Stimulated activated CD4-positive, alpha-beta T cell treated with anti-CD3 and anti-CD28 coated beads, Interleukin-1b, Interleukin-23, amount 100 ng/mL, for 4 hours (primary cell): Measurements from ENCODE around the gene NCOR2.
A peak's percentile ranks its signal among the peaks of the same experiment; 100 is the strongest.

ENCODE experiments used
- DNase-seq, 2 donors: peaks; one replicate each; pipeline ENCODE4 v3.0.0-alpha.2; 2020; ENCODE audit warnings: low read depth in 2 of 2

Gene NCOR2

DNA sequence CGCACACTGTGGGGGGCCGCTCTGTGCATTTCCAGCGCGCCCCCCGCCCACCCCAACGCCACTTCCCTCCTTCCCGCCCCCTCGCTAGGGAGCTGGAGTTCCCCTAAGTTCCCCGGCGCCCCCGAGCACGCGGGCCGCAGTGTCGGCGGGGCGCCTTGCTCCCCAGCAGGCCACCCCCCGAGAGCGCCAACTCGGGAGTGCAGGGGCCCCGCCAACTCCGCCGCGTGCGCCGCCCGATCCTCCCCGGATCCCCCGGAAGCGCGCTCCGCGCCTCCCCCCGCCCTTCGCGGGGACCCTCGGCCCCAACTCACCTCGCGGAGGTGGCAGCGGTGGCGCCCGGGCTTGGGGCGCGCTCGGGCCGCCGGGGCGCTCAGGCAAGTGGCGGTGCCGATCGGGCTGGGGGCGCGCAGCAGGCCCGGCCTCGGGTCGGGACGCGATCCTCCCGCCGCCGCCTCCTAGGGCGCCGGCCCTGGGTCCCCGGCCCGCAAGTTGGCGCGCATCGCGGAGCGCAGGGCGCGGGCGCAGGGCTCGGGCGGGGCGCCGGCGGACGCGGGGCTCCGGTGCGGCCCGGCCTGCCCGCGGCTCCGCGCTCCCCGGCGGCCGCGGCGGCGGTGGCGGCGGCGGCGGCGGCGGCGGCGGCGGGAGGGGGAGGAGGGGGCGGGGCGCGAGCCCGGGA is at the start of gene NCOR2:
Gene NCOR2 (minus strand): TSS at position 616 of the 676 bp plus-strand sequence. CDS start 72,361 bp downstream, outside the sequence.
- peak; percentile 37 to 56 for DNase-seq

DNA sequence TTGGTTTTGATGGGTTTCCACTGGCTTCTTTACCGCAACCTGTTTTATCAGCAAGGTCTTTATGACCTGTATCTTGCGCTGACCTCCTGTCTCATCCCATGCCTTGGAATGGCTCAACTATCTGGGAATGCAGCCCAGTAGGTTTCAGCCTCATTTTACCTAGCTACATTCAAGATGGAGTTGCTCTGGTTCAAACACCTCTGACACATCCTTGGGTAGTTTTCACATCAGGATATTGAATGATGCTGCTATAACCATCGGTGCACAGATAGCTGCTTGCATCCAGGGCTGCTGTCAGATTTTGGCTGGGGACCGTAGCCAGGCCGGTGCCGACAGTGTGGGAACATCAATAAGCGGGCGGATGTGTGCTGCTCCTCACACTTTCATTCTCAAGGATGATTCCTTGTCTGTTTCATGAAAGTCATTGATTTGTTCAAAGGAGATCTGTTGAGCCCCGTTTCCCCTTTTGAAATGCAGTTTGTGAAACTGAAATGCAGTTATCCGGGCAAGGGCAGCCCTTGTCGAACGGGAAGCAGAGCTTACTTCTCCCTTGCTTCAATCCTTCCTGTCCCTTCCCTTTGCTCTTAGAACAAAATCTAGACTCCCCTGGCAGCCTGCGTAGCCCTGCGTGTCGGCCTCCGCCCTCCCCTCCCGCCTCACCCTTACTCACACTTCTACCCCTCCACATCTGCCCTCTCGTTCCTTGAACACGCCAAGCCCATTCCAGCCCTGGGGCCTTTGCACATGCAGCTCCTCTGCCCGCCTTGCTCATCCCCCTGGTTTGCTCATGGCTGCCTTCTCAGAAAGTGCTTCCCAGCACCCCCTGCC is 49.2 kb upstream of the NCOR2 start:
- no peak for DNase-seq

DNA sequence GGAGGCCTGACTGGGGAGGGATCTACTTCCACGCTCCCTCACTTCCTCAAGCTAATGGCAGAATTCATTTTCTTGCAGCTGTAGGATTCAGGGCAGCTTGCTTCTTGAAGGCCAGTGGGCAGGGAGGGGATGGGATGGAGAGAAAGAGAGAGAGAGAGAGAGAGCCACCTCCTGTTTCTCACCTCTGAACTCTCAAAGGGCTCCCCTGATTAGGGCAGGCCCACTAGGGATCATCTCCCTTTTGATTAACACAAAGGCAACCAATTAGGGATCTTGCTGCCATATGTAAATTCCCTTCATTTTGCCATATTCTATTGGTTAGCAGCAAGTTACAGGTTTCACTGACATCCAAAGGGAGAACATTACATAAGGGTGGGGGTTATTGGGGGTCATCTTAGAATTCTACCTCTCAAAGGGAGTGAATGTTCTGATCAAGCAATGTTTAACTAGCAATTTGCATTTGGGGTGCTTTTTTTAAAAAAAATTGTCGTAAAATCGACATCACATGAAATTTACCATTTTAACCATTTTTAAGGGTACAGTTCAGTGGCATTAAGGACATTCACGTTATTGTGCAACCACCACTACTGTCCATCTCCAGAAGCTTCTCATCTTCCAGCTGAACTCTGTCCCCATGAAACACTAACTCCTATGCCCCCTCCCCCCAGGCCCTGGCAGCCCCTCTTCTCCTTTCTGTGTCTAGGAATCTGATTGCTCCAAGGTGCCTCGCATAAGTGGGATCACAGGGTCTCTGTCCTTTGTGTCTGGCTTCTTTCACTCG is 47.3 kb upstream of the NCOR2 start:
- DNase-seq, result no peak

DNA sequence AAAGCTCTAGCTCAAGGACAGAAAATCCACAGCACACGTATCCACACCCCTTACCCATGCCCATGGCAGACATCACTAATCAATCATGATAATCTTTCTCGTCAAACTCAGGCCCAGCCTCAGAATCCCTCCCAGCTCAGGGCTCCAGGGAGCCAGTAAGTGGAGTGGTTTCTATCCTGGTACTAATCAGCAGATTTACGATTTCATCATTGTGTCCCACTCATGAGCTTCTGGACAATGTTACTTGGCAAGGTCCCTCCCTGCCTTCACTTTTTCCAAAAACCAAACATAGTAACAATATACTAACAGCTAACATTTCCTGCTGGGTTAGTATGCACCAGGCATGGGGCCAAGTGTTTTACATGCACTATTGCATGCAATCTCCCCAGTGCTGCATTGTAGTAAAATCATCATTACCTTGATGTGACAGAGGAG is 45.8 kb upstream of the NCOR2 start:
- no peak for DNase-seq

DNA sequence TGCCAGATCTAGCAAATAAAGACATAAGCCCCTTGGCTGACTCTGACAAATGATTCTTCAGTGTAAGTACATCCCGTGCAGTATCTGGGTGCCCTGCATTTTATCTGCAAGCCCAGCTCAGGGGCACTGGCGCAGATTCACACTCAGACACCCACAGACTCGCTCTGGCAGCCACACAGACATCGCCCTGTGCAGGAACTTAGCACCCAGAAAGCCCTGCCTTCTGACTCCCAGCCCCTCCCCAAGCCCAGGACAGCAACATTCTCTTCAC is 44.9 kb upstream of the NCOR2 start:
- no peak for DNase-seq

DNA sequence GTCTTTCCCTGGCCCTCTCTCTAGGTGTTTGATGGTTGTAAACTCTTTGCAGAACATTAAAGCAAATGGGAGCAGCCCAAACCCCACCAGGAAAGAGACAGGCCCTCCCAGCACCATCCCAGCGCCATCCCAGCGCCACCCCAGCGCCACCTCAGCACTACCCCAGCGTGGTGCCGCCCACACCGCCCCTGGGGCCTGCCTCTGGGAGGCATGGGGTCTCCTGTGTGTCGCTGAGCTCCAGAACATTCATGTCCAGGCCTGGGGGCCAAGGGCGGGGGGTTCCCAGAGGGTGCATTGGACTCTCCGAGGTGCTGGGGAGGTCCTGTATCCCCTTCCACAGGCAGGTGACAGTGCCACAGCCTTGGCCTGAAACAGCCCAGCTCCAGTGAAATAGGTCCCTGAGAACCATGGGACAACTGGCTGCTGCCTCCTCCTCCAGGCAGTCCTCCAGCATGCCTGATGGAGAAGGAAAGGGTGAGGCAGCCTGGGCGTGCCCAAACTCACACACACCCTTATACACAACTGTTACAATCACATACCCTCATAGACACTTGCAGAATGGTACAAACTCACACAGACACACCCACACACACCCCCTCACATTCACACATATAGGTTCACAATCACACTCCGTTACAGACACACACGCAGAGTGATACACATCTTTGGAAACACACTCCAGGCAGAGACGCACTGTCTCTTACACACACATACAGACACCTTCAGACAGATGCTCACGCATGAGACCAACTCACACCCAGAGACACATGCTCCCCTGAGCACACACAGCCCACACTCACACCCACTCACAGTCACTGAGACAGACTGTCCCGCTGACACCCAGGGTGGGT is 44.4 kb upstream of the NCOR2 start:
- no peak for DNase-seq

DNA sequence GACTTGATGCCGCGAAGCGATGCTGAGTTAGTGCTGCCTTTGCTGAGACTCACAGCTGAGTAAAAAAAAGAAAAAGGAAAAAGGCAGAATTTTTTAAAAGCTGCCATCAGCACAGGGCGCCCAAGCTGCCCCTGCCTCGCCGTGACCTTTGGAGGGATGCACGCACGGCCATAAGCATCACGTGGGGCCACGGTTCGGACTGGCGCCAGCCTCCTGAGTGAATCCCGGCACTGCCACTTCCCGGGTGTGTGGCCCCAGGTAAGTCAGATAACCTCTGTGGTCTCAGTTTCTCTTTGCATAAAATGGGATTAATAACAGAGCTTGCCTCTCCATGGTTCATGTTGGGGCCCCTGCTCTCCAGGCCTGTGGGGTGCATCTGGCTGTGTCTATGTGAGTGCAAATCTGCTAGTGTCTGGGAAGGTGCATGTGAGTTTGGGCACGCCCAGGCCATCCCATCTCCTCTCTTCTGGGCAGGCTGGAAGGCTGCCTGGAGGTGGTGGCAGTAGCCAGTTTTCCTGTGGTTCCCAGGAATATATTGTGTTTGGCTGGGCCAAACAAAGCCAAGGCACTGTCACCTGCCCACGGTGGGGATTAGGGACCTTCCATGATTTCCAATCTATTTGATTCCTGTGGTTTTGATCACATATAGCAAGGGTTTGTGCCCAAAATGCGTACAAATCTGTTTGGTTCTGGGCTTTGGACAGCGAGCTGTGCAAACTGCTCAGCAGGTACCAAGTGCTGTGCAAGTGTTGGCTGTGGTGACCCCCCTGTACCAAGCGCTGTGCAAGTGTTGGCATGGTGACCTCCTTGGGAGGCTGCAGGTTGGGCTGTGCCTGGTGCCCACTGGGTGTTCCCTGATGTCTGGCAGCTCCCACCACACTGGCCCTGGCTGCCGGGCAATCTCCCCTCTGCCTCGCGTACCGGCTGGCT is 43.5 kb upstream of the NCOR2 start:
- no peak for DNase-seq

DNA sequence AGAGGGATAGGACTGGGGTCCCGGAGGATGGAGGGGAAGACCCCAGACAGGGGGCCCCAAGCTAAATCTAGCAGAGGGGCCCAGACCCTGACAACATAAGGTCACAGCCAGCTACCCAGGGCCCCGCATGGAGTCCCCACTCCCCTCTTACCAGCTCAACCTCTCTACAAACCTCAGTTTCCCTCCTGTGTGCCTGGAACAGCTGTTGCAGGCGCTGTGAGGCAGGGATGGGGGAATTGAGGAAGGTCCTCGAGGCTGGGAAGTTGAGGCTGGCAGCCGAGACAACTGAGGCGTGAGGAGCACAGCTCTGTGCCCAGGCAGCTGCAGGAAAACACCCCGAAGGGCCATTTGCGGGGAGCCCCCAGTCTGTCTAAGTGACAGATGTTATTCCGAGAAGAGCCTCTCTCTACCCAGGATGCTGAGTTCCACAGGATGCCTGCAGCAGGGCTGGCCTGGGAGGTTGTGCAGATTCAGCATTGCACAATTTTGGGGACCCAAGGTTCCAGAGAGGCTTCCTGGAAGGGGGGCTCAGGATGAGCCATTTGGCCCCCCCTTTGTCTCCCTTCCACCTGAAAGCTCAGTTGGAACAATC is 42.7 kb upstream of the NCOR2 start:
- DNase-seq, result no peak

DNA sequence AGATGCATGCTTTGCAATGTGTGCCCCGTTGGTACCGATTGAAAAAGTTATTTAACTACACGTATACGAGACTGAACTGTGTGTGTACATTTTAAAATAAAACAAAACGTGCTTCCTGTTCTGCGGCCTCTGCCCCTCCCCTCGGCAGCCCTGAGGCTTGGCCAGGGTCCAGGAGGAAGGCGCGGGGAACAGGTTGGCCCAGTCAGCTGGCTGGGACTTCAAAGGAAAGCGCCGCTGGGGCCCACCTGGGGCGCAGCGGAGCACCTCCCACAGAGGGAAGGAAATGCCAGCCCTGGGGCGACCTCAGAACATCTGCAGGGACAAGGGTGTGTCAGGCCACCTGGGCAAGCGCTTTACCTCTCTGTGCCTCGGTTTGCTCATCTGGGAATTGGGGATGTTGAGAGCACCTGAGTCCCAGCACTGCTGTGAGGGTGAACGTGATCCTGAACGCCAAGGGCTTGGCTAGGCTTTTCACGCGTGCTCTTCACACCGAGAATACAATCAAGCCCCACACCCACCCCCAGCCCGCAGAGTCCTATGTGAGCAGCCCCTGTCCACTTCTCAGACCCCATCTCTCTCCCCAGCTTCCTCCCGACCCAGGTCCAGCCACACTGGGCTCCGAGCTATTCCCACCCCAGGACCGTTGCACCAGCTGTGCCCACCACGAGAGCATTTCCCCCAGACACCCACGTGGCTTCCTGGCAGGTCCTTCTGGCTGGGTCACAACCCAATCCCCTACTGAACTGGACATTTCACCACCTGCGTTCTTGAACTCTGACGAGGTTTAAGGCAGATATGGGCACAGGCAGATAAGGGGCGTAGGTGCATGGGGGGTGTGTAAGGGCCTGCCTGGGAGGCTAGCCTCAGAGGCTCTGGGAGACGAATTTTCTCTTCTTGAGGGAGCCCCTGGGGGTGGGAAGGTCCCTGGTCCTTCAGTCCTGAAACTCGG is 41.9 kb upstream of the NCOR2 start:
- peak; percentile 59 to 61 for DNase-seq

DNA sequence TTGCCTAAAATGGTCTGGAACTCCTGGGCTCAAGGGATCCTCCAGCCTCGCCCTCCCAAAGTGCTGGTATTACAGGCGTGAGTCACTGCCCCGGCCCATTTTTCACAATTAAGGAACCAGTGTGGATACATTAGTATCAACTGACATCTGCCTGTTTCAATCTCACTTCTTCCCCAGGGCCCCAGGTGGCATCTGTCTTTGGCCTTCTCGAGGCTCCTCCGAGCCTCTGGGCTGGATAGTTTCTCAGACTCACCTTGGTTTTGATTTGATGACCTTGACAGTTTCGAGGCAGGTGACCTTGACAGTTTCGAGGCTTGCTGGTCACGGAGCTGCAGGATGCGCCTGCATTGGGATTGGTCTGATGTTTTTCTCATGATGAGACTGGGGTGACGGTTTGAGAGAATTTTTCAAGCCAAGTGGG is 41.0 kb upstream of the NCOR2 start:
- DNase-seq, result no peak

DNA sequence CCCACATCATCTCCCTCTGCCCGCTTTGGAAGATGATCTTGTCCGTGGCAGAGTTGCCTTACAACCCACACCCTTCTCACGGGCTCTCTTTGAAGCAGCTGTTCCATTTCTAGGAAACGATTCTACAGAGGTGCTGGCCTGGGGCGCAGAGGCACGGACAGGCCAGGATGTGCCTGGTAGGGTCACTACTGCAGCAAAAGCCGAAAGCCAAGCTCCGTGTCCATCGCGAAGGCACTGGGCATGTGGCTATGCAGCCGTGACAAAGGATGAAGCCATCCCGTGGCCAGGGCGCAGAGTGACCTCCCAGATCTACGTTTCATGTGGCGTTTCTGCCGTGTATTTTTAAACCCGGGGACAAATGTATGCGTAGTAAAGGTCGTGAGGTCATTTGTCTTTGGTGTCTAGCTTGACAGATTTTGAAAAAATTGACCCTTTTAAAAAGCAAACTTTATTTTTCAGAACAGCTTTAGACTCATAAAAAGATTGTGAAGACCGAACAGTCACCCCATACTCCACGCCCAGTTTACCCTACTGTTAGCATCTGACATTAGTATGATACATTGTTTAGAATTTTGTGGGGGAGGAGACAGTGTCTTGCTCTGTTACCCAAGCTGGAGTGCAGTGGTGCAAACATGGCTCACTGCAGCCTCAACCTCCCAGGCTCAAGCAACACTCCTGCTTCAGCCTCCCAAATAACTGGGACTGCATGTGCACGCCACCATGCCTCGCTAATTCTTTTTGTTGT is 40.4 kb upstream of the NCOR2 start:
- no peak for DNase-seq

DNA sequence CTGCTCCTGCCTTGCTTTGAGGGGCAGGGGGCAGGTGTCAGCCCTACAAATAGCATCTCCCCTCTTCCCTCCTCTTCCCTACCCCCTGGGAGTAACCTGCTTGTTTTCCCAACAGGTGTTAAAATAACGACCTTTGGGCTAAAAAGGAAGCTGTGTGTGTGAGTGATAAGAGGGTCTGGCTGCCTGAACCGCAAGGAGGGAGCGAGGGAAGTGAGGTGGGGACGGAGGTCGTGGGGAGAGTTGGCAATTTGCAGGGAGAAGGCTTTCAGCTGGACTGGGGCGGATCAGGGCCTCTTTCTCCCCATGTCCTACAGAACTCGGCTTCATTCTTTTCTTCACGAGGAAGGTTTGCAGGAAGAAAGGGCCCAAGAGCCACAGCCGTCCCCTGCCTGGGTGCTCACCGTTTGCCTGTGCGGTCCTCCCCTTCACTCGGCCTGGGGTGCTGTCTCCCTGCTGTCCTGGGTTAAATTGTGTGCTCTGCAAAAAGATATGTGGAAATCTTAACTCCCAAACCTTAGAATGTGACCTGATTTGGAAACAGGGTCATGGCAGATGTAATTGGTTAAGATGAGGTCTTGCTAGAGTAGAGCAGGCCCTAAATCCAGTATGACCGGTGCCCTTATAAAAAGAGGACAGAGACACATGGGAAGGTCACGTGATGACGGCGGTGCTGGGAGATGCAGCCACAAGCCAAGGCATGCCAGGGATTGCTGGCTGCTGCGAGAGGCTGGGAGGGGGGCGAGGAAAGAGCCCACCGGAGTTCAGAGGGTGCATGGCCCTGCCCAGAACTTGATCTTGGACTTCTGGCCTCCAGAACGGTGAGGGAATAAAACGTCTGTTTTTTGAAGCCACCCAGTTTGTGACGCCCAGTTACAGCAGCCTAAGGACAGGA is 38.7 kb upstream of the NCOR2 start:
- no peak for DNase-seq

DNA sequence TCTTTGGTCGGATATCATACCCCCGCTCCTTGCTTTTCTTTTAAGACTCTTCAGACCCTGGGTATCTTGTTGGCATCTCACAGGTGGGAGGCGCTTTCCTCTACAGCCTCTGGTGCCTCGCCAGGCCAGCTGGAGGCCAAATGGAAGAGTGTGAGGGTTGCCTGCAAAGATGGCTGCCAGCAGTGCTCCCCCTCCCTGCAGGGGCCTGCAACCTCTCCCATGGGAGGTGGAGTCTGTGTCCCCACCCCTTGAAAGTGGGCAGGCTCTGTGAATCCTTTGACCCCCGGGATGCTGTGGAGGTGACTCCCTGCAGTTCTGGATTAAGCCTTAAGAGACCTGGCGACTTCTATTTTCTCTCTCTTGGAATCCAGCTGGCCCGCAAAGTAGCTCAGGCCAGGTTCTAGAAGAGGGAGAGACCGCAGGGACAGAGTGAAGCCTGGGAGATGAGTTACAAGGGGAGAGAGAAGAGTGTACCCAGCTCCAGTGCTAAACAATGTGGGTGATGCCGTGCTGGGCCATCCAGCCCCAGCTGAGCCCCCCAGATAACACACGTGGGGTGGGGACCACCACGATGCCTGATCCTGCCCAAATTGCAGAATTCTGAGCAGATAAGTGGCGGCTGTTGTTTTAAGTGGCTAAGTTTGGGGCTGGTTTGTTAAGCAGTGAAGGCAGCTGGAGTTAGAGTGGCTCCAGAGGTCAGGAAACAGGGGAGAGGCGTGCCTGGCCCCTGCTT is 37.9 kb upstream of the NCOR2 start:
- DNase-seq, result no peak

DNA sequence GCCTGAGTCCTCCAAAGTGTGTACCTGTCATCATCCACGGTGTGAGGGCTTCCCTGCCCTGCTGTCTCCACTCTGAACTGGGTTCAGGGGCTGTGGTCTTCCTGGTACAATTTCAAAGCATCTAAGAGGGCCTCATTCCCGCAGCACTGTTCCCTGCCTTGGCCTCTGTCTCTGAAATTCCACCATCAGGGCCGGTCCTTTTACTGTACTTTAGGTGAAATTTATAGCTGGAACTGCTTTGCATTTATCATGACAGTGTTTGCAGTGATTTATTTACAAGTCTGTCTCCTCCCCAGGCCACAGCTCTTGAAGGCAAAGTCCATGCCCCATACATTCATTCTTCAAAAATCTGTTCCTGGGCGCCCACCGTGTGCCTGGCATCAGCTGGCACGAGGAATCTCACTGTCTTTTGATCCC is 36.9 kb upstream of the NCOR2 start:
- DNase-seq, result no peak

DNA sequence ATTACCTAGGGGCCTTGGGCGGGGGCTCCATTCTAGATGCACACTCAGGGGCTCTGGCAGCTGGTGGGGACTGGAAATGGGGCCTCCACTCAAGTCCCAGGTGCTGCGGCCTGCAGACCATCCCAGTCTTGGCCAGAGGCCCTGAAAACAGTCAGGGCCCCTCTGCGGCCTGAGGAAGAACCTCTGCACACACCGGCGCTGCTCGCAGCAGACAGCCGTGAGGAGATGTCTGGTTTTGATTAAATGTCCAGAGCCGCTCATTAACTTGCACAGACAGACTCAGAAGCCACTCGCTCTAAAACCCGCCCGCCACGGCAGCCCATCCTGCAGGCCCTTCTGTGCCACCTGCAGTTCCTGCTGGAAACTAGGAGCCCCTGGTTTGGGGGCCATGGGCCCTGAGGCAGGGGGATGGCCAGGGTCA is 36.4 kb upstream of the NCOR2 start:
- DNase-seq, result no peak

DNA sequence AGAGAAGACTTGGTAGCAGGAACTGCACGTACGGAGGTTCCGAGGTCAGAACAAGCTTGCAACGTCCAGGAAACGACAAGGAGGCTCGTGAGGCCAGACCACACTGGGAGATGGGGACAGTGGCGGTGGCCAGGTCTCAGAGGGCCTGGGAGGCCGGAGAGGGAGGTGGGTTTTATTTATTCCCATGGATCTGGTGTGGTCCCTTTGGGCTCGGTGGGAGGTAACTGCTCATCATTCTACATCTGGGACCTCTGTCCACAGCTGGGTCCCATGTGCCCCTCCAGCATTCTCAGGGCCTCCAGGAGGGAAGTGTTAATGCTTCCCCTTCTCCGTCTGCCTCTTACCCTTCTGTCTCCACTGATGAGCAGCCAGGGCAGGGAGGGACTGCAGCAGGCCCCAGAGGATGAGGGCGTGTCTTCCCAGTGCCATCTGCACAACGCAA is 35.7 kb upstream of the NCOR2 start:
- DNase-seq, result no peak

DNA sequence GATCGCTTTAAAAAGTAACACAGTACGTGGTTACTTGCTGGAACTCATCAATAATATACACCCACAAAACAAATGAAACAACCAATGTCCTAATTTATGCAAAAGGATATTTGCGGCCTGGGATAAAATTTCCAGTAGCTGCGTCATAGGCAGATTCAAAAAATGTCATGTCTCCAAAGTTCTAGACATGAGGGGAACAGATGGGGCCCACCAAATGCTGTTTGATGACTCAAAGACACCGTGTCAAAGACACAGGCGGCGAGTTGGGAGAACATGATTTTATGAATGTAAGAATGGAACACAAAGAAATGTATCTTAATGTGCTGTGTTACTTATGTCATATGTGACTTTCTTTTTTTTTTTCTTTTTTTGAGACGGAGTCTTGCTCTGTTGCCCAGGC is 34.3 kb upstream of the NCOR2 start:
- DNase-seq, result no peak
